IgD-negative memory B cell (primary cell): Measurements from ENCODE around the gene ATP8A2. TPM values are rescaled to one million over a fixed set of nuclear protein-coding genes. Genes with fewer than 3 reads are reported as not detected.

Source experiments
- H3K27ac Mint-ChIP-seq, 3 donors: one replicate each; pipeline ENCODE4 v1.8.0; 2020 to 2022; ENCODE audit warnings: mild to moderate bottlenecking in 3 of 3, mixed read lengths in 3 of 3, moderate library complexity in 1 of 3
- H3K27me3 Mint-ChIP-seq: one replicate; pipeline ENCODE4 v1.8.0; 2021; ENCODE audit warnings: mixed read lengths
- H3K36me3 Mint-ChIP-seq: one replicate; pipeline ENCODE4 v1.8.0; 2020; ENCODE audit warnings: mild to moderate bottlenecking, mixed read lengths
- H3K4me1 Mint-ChIP-seq, 3 donors: one replicate each; pipeline ENCODE4 v1.8.0; 2020 to 2022; ENCODE audit warnings: mixed read lengths in 3 of 3, mild to moderate bottlenecking in 1 of 3
- H3K4me3 Mint-ChIP-seq, 4 donors: one replicate each; pipeline ENCODE4 v1.8.0; 2020 to 2022; ENCODE audit warnings: mild to moderate bottlenecking in 4 of 4, mixed read lengths in 4 of 4, moderate library complexity in 3 of 4
- H3K9me3 Mint-ChIP-seq, 3 donors: one replicate each; pipeline ENCODE4 v1.8.0; 2020 to 2021; ENCODE audit warnings: mixed read lengths in 3 of 3, mild to moderate bottlenecking in 1 of 3
- polyA plus RNA-seq: library from polyadenylated mRNA; unstranded; fragments of 300-500 nt; fragmentation: Illumina TruSeq; gene quantifications from one replicate; pipeline ENCODE4 v1.2.3, GENCODE V29; 2021

ATP8A2 gene
- polyA plus RNA-seq, 1 donor from 2014 or later = 0.06 TPM

DNA sequence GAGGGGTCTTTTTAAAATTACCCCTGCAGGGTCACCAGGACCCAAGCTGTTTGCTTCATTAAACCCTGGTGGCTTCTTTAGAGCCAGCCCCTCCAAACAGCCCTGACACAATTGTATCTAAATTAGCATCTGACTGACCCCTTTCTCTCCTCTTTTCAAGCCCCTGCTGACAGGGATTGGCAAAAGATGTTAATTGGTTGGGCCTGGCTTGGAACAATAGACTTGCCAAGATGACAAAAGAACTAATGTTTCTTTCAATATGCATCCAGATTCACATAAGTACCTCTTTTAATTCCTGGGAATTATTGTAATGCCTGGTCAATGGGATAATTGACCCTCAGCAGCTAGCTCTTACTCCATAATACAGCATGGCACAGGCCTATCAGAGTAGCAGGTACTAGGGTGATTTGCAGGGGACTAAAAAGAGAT is 539.2 kb downstream of the ATP8A2 start:
- Mint-ChIP-seq H3K36me3 (no peaks in the 10 kb centered on the region), H3K4me3 (no peak overlapping the region), H3K27ac (no peak overlapping the region), H3K4me1 (no peaks in the 10 kb centered on the region), H3K27me3 (peaks cover 1% of the 10 kb centered on the region), H3K9me3 (no peaks in the 10 kb centered on the region)

DNA sequence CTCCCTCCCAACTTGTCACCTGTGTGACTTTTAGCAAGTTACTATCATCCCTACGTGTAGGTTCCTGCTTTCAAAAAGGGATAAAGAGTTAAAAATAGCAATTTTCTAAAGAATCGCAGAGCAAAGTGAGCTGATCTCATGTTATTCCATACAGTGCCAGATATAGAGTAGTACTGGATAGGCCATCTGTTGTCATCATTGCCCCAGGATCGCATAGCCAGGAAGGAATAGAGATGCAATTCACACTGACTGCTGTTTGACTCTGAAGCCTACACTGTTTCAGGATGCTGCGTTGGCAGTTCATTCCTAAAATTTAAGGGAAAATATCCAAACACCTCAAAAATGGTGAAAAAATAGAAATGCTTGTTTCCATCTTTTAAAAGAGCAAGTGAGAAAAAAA is 541.2 kb downstream of the ATP8A2 start:
- Mint-ChIP-seq H3K27ac (no peak overlapping the region), H3K27me3 (peaks cover 1% of the 10 kb centered on the region), H3K36me3 (no peaks in the 10 kb centered on the region), H3K4me1 (no peaks in the 10 kb centered on the region), H3K4me3 (no peak overlapping the region), H3K9me3 (no peaks in the 10 kb centered on the region)

DNA sequence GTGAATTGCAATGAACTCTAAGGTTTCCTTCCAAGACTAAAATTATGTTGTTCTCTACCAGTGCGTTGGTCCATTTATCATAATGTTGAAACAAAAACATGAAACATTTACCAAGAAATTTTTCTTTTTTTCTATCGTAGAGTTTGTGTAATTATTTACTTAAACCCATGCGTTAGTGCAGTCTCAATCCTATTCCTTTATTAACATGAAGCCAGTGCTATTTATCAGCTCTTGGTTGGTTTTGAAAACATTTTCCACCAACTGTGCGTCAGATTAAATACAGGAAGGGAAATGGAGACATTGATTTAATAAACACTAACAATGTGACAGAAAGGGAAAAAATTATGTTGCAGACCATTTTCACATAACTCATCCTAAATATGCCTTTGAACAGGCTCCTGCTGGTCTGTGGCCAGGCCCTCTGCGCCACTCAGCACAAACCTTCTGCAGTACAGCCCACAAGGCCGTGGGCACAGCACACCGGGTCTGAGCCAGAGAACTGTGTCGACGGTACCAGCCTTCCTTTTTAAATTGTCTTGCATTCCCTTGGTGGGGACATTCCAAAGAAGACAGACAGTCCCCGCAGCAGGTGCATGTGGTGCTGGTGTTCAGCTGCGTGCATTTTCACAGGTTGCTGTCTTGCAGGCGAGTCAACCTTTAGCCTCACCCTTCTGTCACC is 544.2 kb downstream of the ATP8A2 start:
- Mint-ChIP-seq H3K27me3 (peaks cover 1% of the 10 kb centered on the region), H3K4me1 (no peaks in the 10 kb centered on the region), H3K27ac (no peak overlapping the region), H3K4me3 (no peak overlapping the region), H3K9me3 (no peaks in the 10 kb centered on the region), H3K36me3 (no peaks in the 10 kb centered on the region)

DNA sequence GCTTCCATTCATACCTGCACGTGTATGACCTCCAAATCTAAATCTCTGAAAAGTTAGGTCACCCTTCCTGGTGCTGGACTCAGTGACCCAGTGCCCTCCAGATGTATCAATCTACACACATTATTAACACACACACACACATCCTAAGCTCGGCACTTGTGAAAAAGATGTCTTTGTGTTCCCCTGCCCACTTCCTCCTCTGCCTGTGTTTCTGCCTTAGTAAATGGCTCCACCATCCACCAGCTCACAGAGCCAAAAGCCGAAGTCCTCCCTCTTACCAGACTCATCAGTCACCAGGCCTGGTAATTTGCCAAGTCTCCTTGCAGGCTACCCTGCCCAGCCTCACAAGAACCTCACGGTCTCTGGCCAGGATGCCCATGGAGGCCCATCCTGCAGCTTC is 548.5 kb downstream of the ATP8A2 start:
- no peaks in the 10 kb centered on the region for H3K9me3 Mint-ChIP-seq
- H3K27me3 Mint-ChIP-seq = no peaks in the 10 kb centered on the region
- H3K27ac Mint-ChIP-seq = no peak overlapping the region
- no peaks in the 10 kb centered on the region for H3K36me3 Mint-ChIP-seq
- no peaks in the 10 kb centered on the region for H3K4me1 Mint-ChIP-seq
- H3K4me3 Mint-ChIP-seq = no peak overlapping the region

DNA sequence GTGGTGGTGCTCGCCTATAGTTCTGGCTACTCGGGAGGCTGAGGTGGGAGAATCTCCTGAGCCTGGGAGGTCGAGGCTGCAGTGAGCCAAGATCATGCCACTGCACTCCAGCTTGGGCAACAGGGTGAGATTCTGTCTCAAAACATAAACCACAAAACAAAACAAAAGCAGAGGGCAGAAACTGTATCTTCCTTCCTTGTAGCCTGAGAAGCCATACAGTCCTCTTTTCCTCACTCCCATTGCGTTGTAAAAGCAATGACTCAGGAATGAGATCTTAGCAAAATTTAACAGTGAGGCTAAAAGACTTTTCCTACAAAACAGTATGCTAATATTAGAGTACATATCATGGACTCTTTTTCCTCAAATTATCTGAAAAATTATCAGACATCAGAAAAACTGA is 549.2 kb downstream of the ATP8A2 start:
- H3K4me1 Mint-ChIP-seq = no peaks in the 10 kb centered on the region
- H3K9me3 Mint-ChIP-seq = no peaks in the 10 kb centered on the region
- H3K4me3 Mint-ChIP-seq = no peak overlapping the region
- H3K27me3 Mint-ChIP-seq = no peaks in the 10 kb centered on the region
- no peak overlapping the region for H3K27ac Mint-ChIP-seq
- no peaks in the 10 kb centered on the region for H3K36me3 Mint-ChIP-seq

DNA sequence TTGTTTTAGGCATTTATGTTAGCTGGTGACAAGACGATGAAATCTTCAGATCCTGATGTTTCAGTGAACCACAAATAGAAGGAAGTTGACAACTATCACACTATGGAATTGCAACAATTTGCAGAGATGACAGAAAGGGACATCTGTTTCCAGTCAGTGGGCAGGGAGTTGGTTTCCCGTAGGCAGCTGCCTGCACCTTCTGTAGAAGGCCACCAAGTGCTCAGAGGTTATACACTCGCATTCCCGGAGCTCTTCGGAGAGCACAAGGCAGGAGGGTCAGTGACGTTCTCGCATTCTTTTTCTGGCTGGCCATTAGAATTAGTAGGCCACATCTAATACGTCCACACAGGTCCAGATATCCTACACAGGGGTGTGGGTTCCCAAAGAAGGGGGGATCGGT is 550.6 kb downstream of the ATP8A2 start:
- Mint-ChIP-seq H3K27ac (no peak overlapping the region), H3K36me3 (no peaks in the 10 kb centered on the region), H3K27me3 (no peaks in the 10 kb centered on the region), H3K4me3 (no peak overlapping the region), H3K4me1 (no peaks in the 10 kb centered on the region), H3K9me3 (no peaks in the 10 kb centered on the region)

DNA sequence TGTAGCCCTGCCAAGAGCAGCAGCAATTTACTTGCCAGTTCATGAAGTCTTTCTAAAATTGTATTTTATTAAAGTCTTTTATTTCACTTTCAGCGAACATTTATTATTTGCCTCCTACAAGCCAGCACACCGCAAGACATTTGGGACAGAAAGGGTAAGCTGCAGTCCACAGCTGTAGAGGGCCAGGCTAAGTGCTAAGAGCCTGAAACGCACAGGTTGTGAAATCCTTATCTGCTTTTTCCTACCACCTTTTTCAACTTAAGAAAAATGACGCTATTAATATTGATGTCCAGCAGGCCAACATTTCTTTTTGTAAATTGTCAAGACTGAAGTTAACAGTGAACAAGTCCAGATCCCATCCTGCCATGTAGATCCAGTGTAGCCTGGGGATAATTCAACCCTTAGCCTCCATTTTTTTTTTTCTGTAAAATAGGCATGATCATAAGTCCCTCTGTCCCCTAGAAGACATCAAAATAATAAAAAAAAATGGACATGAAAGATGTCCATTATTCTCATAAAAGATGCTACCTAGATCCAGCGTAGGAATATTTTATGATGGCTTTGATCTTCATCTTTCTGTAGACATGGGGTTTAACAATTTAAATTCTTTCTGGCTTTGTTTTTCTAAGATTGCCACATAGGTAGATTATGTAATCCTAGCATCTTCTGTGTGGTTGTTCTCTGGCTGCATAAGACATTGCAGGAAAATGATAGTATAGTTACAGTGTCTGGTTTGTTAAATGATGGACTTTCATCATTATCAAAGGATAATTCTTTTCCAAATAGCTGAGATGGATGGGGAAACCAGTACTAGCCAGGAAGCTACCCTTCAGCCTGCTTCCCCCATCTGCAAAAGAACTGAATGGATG is 551.7 kb downstream of the ATP8A2 start:
- Mint-ChIP-seq H3K4me3 (no peak overlapping the region), H3K27ac (no peak overlapping the region), H3K27me3 (no peaks in the 10 kb centered on the region), H3K4me1 (no peaks in the 10 kb centered on the region), H3K9me3 (no peaks in the 10 kb centered on the region), H3K36me3 (no peaks in the 10 kb centered on the region)

DNA sequence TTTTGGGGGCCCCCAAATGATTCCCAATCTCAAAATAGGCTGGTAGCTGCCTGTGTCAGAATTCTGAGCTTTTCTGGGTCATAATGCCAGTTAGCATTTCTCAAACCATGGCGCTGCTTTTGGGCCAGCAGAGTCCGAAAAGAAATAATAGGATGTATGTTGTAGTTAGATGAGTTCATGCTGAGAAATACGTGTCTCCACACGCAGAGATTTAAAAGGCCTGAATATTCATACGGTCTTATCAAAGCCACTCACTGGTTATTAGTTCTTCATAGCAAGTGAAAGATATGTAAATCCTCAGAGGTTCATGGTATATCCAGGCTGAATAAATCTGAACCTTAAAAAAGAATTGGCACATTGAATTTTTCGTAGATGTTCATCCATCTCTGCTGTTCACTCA is 555.6 kb downstream of the ATP8A2 start:
- Mint-ChIP-seq H3K9me3 (no peaks in the 10 kb centered on the region), H3K27ac (no peak overlapping the region)

DNA sequence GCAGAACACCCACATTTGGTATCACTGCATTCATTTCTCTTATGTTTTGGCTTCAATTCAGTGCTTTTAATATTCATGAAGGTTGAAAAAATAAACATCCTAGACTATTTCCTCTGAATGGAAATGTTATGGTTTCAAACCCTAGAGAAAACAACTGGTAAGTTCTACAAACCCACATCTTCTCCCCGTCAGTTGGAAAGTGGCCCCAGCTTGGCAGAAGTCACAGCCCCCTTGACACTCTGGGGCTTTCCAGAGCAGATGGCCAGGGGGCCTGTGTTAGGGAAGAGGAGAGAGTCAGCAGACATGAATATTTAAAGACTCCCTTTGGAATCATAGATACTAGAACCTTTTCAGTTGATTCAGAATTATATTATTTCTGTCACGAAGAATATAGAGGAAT is 556.2 kb downstream of the ATP8A2 start:
- Mint-ChIP-seq H3K4me1 (peaks cover 0 to 1% (median 0%) of the 10 kb centered on the region in 3 donors), H3K4me3 (no peak overlapping the region), H3K9me3 (no peaks in the 10 kb centered on the region), H3K36me3 (peaks cover 2% of the 10 kb centered on the region), H3K27ac (no peak overlapping the region), H3K27me3 (peaks cover 7% of the 10 kb centered on the region)

More for the DNA sequence above, 555.6 kb downstream of the ATP8A2 start:
- Mint-ChIP-seq H3K27me3 (peaks cover 7% of the 10 kb centered on the region), H3K4me3 (no peak overlapping the region), H3K36me3 (peaks cover 2% of the 10 kb centered on the region), H3K4me1 (peaks cover 0 to 1% (median 0%) of the 10 kb centered on the region in 3 donors)

DNA sequence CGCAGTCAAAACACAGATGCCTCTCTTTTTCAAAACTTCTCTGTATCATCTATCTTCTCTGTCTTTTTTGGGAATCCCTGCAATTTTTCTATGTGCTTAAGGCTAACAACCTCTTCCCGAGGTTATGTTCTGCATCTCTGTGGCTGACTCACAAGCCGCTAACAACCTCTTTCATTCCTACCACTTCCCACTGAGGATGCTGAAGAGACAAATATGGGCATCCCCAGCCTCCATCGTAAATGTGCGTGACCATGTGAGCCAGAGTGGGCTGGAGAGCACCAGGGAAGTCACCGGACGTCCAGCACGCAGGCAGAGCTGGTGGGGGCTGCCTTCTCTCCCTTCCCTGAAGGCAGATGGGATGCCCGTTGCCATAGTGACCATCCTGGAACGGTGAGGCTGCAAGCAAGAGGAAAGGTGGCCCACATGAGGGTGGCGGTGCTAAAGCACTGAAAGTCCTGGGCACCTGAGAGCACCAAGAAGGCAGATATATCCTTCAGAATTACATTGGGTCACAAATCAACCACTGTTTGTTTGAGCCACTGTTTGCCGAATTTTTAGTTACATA is 557.2 kb downstream of the ATP8A2 start:
- Mint-ChIP-seq H3K27me3 (peaks cover 7% of the 10 kb centered on the region), H3K27ac (no peak overlapping the region), H3K4me1 (peaks cover 0 to 3% (median 0%) of the 10 kb centered on the region in 3 donors), H3K36me3 (peaks cover 2% of the 10 kb centered on the region), H3K4me3 (no peak overlapping the region), H3K9me3 (no peaks in the 10 kb centered on the region)

DNA sequence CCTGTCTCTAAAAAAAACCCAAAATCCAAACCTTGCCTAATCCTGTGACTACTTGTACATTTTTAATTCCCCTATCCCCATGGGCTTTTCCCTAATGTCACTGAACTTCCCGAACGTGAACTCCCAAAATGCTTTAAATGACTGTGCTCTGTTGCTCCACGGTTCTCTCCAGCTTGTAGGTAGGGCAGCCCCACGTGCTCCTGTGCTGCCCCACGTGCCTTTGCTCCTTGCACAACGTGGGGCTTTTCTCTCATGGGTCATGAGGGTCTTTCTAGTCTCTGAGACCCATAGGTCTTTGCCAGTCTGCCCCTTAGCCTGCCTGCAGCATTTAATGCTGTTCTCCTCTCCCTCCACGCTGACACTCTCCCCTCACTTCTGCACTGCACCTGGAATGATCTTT is 558.0 kb downstream of the ATP8A2 start:
- peaks cover 7% of the 10 kb centered on the region for H3K27me3 Mint-ChIP-seq
- H3K4me1 Mint-ChIP-seq = peaks cover 0 to 3% (median 0%) of the 10 kb centered on the region in 3 donors
- H3K27ac Mint-ChIP-seq = no peak overlapping the region
- H3K9me3 Mint-ChIP-seq = no peaks in the 10 kb centered on the region
- peaks cover 2% of the 10 kb centered on the region for H3K36me3 Mint-ChIP-seq
- no peak overlapping the region for H3K4me3 Mint-ChIP-seq

DNA sequence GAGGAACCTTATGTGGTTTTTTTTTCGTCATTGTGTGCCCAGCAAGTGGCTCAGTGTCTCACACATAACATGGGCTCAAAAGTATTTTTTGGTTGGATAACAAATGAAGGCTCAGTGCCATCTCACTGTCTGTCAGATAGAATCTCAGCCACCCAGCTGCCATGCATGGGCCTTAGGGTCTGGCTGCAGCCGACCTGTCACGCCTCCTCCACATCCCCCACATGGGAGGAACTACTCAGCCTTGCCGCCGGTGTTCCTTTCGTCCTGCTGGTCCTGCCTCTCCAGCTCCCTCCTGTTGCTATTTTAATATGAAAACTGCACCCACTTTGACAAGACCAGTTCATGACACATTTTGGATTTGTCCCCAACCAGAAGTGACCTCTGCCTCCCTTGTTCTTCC is 558.9 kb downstream of the ATP8A2 start:
- Mint-ChIP-seq H3K4me3 (no peak overlapping the region), H3K9me3 (no peaks in the 10 kb centered on the region), H3K36me3 (peaks cover 2% of the 10 kb centered on the region), H3K27ac (no peak overlapping the region), H3K4me1 (peaks cover 0 to 3% (median 0%) of the 10 kb centered on the region in 3 donors), H3K27me3 (peaks cover 7% of the 10 kb centered on the region)

DNA sequence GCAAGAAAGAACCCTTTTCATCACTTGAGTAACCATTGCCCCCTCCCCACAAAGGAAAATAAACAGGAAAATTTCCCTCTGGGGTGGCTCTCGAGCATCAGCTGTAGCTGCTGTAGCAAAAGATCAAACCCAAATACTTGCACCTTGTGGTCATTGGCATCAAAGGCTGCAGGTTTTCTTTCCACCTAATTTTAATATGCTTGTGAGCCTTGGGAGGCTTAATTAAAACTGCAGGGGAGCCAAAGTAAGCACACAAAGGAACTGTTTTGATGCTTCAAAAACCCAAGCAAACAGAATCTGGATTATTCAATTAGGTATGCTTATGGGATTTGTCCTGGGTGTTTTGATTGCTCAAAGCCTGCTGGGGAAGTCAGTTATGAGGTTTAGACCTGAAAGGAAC is 560.6 kb downstream of the ATP8A2 start:
- no peak overlapping the region for H3K4me3 Mint-ChIP-seq
- H3K27ac Mint-ChIP-seq = no peak overlapping the region
- no peaks in the 10 kb centered on the region for H3K9me3 Mint-ChIP-seq
- H3K4me1 Mint-ChIP-seq = peaks cover 0 to 3% (median 0%) of the 10 kb centered on the region in 3 donors
- H3K27me3 Mint-ChIP-seq = peaks cover 7% of the 10 kb centered on the region
- H3K36me3 Mint-ChIP-seq = peaks cover 2% of the 10 kb centered on the region

DNA sequence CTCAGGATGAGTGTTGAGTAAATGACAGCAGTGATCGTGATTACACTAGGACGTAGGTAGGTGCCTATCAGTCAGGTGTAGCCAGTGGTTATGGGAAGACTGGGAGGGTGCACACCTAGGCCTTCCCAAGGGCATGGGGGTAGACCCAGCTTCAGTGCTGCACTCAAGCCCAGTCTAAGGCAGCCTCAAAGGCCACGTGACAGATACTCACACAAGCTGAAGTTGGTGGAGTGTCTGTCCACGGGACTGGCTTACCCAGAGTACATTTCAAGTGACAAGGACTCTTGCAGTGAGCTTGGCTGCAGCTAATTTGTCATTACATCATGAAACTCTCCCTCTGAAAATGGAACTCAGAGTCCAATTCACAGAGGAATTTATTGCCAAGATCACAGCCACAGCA is 561.7 kb downstream of the ATP8A2 start:
- Mint-ChIP-seq H3K4me1 (peaks cover 0 to 3% (median 0%) of the 10 kb centered on the region in 3 donors), H3K9me3 (peaks cover 0 to 1% (median 0%) of the 10 kb centered on the region in 3 donors), H3K27ac (no peak overlapping the region), H3K4me3 (no peak overlapping the region), H3K27me3 (peaks cover 7% of the 10 kb centered on the region), H3K36me3 (peaks cover 2% of the 10 kb centered on the region)

DNA sequence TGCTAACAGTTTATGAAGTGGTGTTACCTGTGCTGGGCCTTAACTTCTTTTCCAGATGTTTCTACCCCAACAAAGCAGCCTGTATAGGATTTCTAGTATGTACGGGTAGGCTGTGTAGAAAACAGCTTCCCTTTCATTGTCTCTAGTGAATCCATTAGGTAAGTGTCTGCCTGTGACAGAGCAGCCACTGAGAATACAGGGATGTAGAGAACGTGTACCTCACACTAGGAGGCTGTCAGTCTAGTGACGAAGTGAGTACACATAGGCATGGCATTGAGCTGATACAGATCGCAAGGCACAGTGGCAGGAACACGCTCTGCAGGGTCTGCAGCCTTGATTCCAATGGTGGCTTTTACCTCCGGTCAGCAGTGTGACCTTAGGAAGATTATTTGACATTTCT is 562.4 kb downstream of the ATP8A2 start:
- Mint-ChIP-seq H3K9me3 (peaks cover 0 to 1% (median under 1%) of the 10 kb centered on the region in 3 donors), H3K27me3 (peaks cover 7% of the 10 kb centered on the region)

More for the DNA sequence above, 562.4 kb downstream of the ATP8A2 start:
- H3K4me3 Mint-ChIP-seq = no peak overlapping the region
- peaks cover 0 to 3% (median 0%) of the 10 kb centered on the region in 3 donors for H3K4me1 Mint-ChIP-seq
- H3K36me3 Mint-ChIP-seq = peaks cover 2% of the 10 kb centered on the region
- no peak overlapping the region for H3K27ac Mint-ChIP-seq
